DND-41 (cell line): Measurements from ENCODE around the gene MAPK10.

Source experiments
- ATAC-seq: fragments of 200-7000 bp; cut with Tn5 transposase; 3 replicates; pipeline ENCODE4 v1.9.1; 2021; ENCODE audit warnings: low read depth; ENCODE audit not compliant: insufficient read depth
- DNase-seq: peaks from one replicate; pipeline ENCODE4 v3.0.0-alpha.2; 2020
- H2AFZ ChIP-seq: 2 replicates; pipeline ENCODE4 v1.6.0; 2012; ENCODE audit warnings: low read depth, low read length
- H3K27ac ChIP-seq: 2 replicates; pipeline ENCODE4 v1.5.1; 2012; ENCODE audit warnings: low read length, inconsistent platforms
- H3K27me3 ChIP-seq: fragments of 200-600 bp; sonication (generic); 2 replicates; pipeline ENCODE4 v1.6.0; 2012; ENCODE audit warnings: low read length, mild to moderate bottlenecking, inconsistent platforms; ENCODE audit not compliant: insufficient read depth, poor library complexity
- H3K36me3 ChIP-seq: 2 replicates; pipeline ENCODE4 v1.5.1; 2012; ENCODE audit warnings: low read length, inconsistent platforms; ENCODE audit not compliant: insufficient read depth
- H3K4me1 ChIP-seq: 2 replicates; pipeline ENCODE4 v1.5.1; 2012; ENCODE audit warnings: mild to moderate bottlenecking, low read length; ENCODE audit not compliant: insufficient read depth
- H3K4me2 ChIP-seq: 2 replicates; pipeline ENCODE4 v1.6.0; 2012; ENCODE audit warnings: mild to moderate bottlenecking, moderate library complexity, low read length, inconsistent platforms; ENCODE audit not compliant: insufficient read depth
- H3K4me3 ChIP-seq, 2 experiments: fragments of 200-600 bp in 1 of 2; shearing (Covaris generic) in 1 of 2; 2 replicates each; pipeline ENCODE4 v1.5.1; 2012 to 2016; ENCODE audit warnings: inconsistent platforms in 2 of 2, low read length in 2 of 2, mild to moderate bottlenecking in 2 of 2, low read depth in 1 of 2, moderate library complexity in 1 of 2
- H3K79me2 ChIP-seq: 2 replicates; pipeline ENCODE4 v1.6.0; 2012; ENCODE audit warnings: low read length, inconsistent platforms; ENCODE audit not compliant: insufficient read depth
- H3K9ac ChIP-seq: 2 replicates; pipeline ENCODE4 v1.6.0; 2012; ENCODE audit warnings: low read depth, mild to moderate bottlenecking, inconsistent platforms, low read length, moderate library complexity
- H3K9me3 ChIP-seq: 2 replicates; pipeline ENCODE4 v1.5.1; 2012; ENCODE audit warnings: low read length, moderate library complexity, mild to moderate bottlenecking, inconsistent platforms; ENCODE audit not compliant: insufficient read depth, severe bottlenecking
- H4K20me1 ChIP-seq: 2 replicates; pipeline ENCODE4 v1.6.0; 2012; ENCODE audit warnings: low read length; ENCODE audit not compliant: insufficient read depth
- EZH2 ChIP-seq: IDR thresholded peaks from 3 replicates; pipeline ENCODE4 v1.6.1; 2012; ENCODE audit warnings: borderline replicate concordance, low read depth, mild to moderate bottlenecking, moderate library complexity, low read length, inconsistent platforms; ENCODE audit not compliant: severe bottlenecking
- TF ChIP-seq, protein P1 (sequence below): IDR thresholded peaks from 2 replicates; pipeline ENCODE4 v1.5.1; 2012; ENCODE audit warnings: borderline replicate concordance, low read length, moderate library complexity, mild to moderate bottlenecking; ENCODE audit not compliant: poor library complexity, severe bottlenecking; ENCODE audit errors: extremely low read depth

The MAPK10 gene

DNA sequence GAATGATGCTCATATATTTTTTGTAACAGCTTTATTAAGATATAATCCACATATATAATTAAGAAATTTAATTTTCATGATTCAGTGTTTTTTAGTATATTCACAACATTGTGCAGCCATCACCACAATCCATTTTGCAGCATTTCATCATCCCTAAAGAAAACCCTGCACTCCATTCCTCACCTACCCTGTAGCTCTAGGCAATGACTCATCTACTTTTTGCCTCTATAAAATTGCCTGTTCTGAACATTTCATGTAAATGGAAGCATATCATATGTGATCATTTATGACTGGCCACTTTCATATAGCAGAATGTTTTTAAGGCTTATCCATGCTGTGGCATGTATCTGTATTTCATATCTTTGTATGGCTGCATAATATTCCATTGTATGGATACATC, 339.9 kb downstream of the MAPK10 start:
- Histone ChIP-seq H4K20me1 (no peaks in the 10 kb centered on the region), H3K79me2 (no peaks in the 10 kb centered on the region), H3K27me3 (no peaks in the 10 kb centered on the region), H3K4me2 (no peak overlapping the region), H3K36me3 (no peaks in the 10 kb centered on the region), H3K4me3 (no peak overlapping the region), H3K9ac (no peak overlapping the region), H2AFZ (no peak overlapping the region), H3K9me3 (no peaks in the 10 kb centered on the region), H3K27ac (no peak overlapping the region), H3K4me1 (peaks cover 4% of the 10 kb centered on the region)
- TF ChIP-seq EZH2: no peak
- TF ChIP-seq, protein P1, sequence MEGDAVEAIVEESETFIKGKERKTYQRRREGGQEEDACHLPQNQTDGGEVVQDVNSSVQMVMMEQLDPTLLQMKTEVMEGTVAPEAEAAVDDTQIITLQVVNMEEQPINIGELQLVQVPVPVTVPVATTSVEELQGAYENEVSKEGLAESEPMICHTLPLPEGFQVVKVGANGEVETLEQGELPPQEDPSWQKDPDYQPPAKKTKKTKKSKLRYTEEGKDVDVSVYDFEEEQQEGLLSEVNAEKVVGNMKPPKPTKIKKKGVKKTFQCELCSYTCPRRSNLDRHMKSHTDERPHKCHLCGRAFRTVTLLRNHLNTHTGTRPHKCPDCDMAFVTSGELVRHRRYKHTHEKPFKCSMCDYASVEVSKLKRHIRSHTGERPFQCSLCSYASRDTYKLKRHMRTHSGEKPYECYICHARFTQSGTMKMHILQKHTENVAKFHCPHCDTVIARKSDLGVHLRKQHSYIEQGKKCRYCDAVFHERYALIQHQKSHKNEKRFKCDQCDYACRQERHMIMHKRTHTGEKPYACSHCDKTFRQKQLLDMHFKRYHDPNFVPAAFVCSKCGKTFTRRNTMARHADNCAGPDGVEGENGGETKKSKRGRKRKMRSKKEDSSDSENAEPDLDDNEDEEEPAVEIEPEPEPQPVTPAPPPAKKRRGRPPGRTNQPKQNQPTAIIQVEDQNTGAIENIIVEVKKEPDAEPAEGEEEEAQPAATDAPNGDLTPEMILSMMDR: no peak
- DNase-seq (no peak), ATAC-seq (no peak)

DNA sequence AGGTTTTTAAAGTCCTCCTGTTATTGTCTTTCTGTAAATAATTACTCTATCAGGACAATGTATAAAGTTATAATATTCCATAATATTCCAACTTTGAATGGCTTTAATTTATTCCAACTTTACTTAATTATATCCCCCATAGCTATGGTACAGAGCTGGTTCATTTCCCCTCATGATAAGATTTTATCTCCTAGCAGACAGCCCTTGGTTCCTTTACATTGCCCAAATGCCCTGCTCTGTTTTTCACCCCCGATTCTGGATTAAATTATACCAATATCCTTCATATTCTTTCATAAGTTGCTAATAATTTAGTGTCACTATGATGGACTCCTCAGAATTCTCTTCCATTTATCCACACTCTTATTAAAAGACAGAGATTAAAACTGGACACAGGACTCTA, 340.5 kb downstream of the MAPK10 start:
- Histone ChIP-seq H3K27me3 (no peaks in the 10 kb centered on the region), H3K4me1 (peaks cover 9% of the 10 kb centered on the region), H3K79me2 (no peaks in the 10 kb centered on the region), H4K20me1 (no peaks in the 10 kb centered on the region), H3K9ac (no peak overlapping the region), H3K4me2 (no peak overlapping the region), H3K4me3 (no peak overlapping the region), H2AFZ (no peak overlapping the region), H3K36me3 (no peaks in the 10 kb centered on the region), H3K27ac (no peak overlapping the region), H3K9me3 (no peaks in the 10 kb centered on the region)
- no peak for TF ChIP-seq EZH2
- TF ChIP-seq, protein P1: no peak
- ATAC-seq (no peak), DNase-seq (no peak)

DNA sequence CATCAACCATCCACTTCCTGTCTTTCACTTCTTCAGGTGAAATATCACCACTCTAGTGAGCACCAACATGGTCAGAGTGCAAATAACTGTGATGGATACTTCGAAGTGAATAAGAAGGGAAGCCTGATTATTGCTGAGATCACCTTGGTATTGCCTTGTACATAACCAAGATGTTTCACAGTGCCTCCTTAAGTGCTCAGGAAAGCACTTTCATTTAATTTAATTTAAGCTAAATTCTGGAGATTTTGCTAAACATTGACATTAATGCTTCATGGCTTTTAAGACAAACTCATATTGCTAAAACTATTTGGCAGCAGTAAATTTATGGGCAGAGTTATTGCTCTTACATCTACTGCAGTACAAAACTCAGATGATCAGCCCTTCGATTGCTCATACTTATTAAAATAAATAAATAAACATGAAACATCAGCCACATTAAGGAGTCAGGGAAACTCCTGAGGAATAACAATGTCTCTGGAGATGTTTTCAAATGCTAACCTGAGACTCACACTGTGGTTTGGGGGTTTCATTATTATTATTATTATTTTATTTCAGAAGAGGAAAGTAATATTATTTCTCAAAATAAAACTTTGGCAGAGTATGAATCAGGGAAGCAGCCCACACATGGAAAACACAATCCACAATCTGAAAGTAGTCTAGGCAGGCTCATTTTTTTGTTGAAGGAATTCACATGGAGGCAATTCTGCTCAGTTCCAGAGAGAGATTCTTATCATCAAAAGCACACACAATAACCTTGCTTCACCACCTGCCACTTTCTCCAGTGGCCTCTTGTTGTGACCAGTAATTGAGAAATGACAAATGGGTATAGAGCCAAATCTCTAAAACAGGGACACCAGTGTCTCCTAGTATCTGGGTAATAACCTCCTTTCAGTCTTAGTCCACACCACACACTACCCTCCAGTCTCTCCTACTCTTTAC, 344.2 kb downstream of the MAPK10 start:
- H4K20me1 ChIP-seq: no peaks in the 10 kb centered on the region
- H3K4me2 ChIP-seq: no peak overlapping the region
- H3K27ac ChIP-seq: no peak overlapping the region
- TF ChIP-seq, protein P1: no peak
- TF ChIP-seq EZH2: no peak
- no peaks in the 10 kb centered on the region for H3K9me3 ChIP-seq
- H3K4me1 ChIP-seq: peaks cover 13% of the 10 kb centered on the region
- no peaks in the 10 kb centered on the region for H3K79me2 ChIP-seq
- DNase-seq (no peak), ATAC-seq (no peak)
- no peaks in the 10 kb centered on the region for H3K36me3 ChIP-seq
- peaks cover 3% of the 10 kb centered on the region for H3K27me3 ChIP-seq
- H3K9ac ChIP-seq: no peak overlapping the region
- no peak overlapping the region for H3K4me3 ChIP-seq
- no peak overlapping the region for H2AFZ ChIP-seq
